T-helper 9 cell (primary cell): ENCODE results near the gene SOD2.
"Not testable (repeated sequence)": the region's sequence is repeated elsewhere in the genome, so short reads cannot be mapped to it uniquely, and the experiment has no call there.

Experiments
- DNase-seq: peaks from one replicate; pipeline ENCODE4 v3.0.0-alpha.2; 2020

The SOD2 gene

GRCh38 chr6:159693128-159693893 is at the start of gene SOD2:
Gene SOD2, minus strand, starts transcription at chr6:159693241. Its CDS starts 74 bp downstream, at chr6:159693167.
- peak; percentile 75 for DNase-seq

GRCh38 chr6:159742165-159742564 is 49.1 kb upstream of the SOD2 start:
- DNase-seq: no peak

GRCh38 chr6:159739341-159739740 is 46.3 kb upstream of the SOD2 start:
- DNase-seq: no peak

- no peak for DNase-seq
Observed at GRCh38 chr6:159736908-159737307, 43.9 kb upstream of the SOD2 start.

GRCh38 chr6:159733395-159733794 is 40.4 kb upstream of the SOD2 start:
- DNase-seq: not testable (repeated sequence)

GRCh38 chr6:159732550-159732949 is 39.5 kb upstream of the SOD2 start:
- not testable (repeated sequence) for DNase-seq

GRCh38 chr6:159730332-159730676 is 37.3 kb upstream of the SOD2 start:
- DNase-seq: no peak

GRCh38 chr6:159729598-159730331 is 36.7 kb upstream of the SOD2 start:
- no peak for DNase-seq

- no peak for DNase-seq
Observed at GRCh38 chr6:159728531-159728964, 35.5 kb upstream of the SOD2 start.

GRCh38 chr6:159727717-159728445 is 34.8 kb upstream of the SOD2 start:
- DNase-seq: no peak

- peak; percentile 95 for DNase-seq
Observed at GRCh38 chr6:159726918-159727716, 34.1 kb upstream of the SOD2 start, which contains the start of gene WTAP. Gene WTAP, plus strand, starts transcription at chr6:159727506. Its CDS starts 8,760 bp downstream, at chr6:159736266.

GRCh38 chr6:159726255-159726917 is 33.3 kb upstream of the SOD2 start:
- no peak for DNase-seq

- DNase-seq: not testable (repeated sequence)
Observed at GRCh38 chr6:159725208-159725607, 32.2 kb upstream of the SOD2 start.

GRCh38 chr6:159724778-159725177 is 31.7 kb upstream of the SOD2 start:
- DNase-seq: no peak

- no peak for DNase-seq
Observed at GRCh38 chr6:159723259-159723658, 30.2 kb upstream of the SOD2 start.

GRCh38 chr6:159722655-159723054 is 29.6 kb upstream of the SOD2 start:
- no peak for DNase-seq

- DNase-seq: not testable (repeated sequence)
Observed at GRCh38 chr6:159721981-159722380, 28.9 kb upstream of the SOD2 start.

GRCh38 chr6:159720708-159721107 is 27.7 kb upstream of the SOD2 start:
- peak; percentile 21 for DNase-seq

- no peak for DNase-seq
Observed at GRCh38 chr6:159719287-159719686, 26.2 kb upstream of the SOD2 start.

- no peak for DNase-seq
Observed at GRCh38 chr6:159718634-159719033, 25.6 kb upstream of the SOD2 start.

GRCh38 chr6:159716247-159717096 is 23.4 kb upstream of the SOD2 start:
- DNase-seq: no peak
